Stimulated activated naive CD8-positive, alpha-beta T cell treated with anti-CD3 and anti-CD28 coated beads, Interleukin-15, Interleukin-2, amounts not matched to agents 100 ng/mL and 50 ng/mL, for 24 hours (primary cell): ENCODE results near the gene AHSA1.

Experiments
- H3K27ac Mint-ChIP-seq: one replicate; pipeline ENCODE4 v1.8.0; 2021; ENCODE audit warnings: mild to moderate bottlenecking, mixed read lengths
- H3K27me3 Mint-ChIP-seq: one replicate; pipeline ENCODE4 v1.8.0; 2021; ENCODE audit warnings: mixed read lengths
- H3K36me3 Mint-ChIP-seq: one replicate; pipeline ENCODE4 v1.8.0; 2021; ENCODE audit warnings: low read depth, mixed read lengths
- H3K4me1 Mint-ChIP-seq: one replicate; pipeline ENCODE4 v1.8.0; 2021; ENCODE audit warnings: low read depth, mixed read lengths
- H3K4me3 Mint-ChIP-seq: one replicate; pipeline ENCODE4 v1.8.0; 2021; ENCODE audit warnings: mild to moderate bottlenecking, mixed read lengths
- H3K9me3 Mint-ChIP-seq: one replicate; pipeline ENCODE4 v1.8.0; 2021; ENCODE audit warnings: mixed read lengths

Gene AHSA1

DNA sequence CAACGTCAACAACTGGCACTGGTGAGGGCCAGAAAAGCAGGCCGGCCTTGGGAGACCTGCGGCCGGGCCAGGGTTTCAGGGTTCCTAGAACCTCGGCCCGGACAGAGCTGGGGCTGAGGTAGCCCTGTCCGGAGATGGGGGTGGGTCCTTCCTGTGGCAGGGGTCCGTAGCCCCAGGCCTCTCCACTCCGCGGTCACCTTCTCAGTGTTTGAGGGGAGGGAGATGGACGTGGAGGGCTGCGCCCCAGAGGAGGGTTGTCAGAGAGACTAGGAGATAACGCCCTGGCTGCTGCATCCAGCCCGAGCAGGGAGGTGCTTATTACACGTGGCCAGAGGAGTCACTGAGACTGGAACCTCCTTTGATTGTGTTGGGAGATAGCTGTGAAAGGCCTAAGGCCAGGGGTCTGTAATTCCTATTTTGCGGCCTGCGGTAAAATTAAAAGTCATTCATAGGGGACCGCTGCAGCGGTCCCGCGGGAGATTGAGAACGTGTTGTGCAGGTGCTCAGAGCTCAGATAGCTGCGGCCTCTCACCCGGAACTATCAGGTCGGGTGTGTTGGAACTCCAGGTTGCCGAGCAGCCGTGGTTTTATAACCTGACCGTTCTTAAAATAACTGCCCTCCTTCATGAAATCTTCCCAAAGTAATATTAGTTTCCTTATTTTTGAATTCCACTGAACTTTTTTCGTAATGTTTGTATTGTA lies 507 bp downstream of the AHSA1 start:
- H3K27me3 Mint-ChIP-seq: no peaks in the 10 kb centered on the region
- peak overlapping the region; percentile 100 for H3K27ac Mint-ChIP-seq
- peaks cover 49% of the 10 kb centered on the region for H3K4me1 Mint-ChIP-seq
- H3K9me3 Mint-ChIP-seq: no peaks in the 10 kb centered on the region
- H3K36me3 Mint-ChIP-seq: peaks cover 44% of the 10 kb centered on the region
- H3K4me3 Mint-ChIP-seq: peak overlapping the region; percentile 99

DNA sequence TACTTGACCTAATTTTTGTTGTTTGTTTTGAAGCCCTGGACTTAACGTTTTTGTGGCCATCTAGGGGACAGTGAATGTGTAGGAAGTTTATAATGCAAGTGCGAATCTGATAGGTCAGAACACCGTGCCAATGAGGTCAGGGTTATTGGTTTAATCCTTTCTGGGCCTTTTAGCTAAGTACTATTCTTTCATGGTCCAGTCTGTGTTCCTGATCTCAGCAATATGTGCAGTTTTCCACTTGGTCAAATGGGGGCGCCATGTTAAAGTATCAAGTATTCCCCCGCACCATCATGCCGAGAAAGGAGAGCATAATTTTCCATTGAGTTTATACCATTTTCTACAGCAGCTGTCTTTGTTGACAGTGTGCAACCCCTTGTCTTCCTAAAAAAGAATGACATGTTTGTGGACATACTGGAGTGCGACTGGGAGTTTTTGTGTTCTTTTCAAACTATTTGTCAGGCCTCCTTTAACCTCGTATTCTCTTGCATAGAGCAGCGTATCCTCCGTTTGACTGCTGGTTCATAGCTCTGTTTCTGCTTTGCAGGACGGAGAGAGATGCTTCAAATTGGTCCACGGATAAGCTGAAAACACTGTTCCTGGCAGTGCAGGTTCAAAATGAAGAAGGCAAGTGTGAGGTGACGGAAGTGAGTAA lies 1.3 kb downstream of the AHSA1 start:
- Mint-ChIP-seq H3K4me1 (peaks cover 49% of the 10 kb centered on the region), H3K4me3 (peak overlapping the region; percentile 99), H3K36me3 (peaks cover 49% of the 10 kb centered on the region)

GRCh38 chr14:77467801-77468200 lies 9.9 kb downstream of the AHSA1 start:
- Mint-ChIP-seq H3K27me3 (no peaks in the 10 kb centered on the region), H3K36me3 (peaks cover 56% of the 10 kb centered on the region), H3K9me3 (no peaks in the 10 kb centered on the region), H3K4me3 (no peak overlapping the region), H3K27ac (no peak overlapping the region), H3K4me1 (no peaks in the 10 kb centered on the region)

More for the DNA sequence above, 1.3 kb downstream of the AHSA1 start:
- Mint-ChIP-seq H3K9me3 (no peaks in the 10 kb centered on the region), H3K27ac (peak overlapping the region; percentile 100), H3K27me3 (no peaks in the 10 kb centered on the region)

DNA sequence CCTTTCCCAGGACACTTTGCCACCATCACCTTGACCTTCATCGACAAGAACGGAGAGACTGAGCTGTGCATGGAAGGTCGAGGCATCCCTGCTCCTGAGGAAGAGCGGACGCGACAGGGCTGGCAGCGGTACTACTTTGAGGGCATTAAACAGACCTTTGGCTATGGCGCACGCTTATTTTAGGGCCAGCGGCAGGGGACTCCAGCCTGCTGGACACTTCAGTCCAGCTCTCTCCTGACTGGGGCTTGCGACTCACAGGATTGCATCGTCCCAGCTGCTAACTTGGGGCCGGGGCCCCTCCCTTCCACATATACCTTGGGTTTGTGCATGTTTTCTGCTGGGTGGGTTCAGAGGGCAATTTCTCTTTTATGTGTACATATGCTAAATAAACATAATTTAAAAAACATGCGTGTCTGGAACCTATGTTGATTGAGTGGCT lies 11.2 kb downstream of the AHSA1 start:
- Mint-ChIP-seq H3K36me3 (peaks cover 48% of the 10 kb centered on the region), H3K4me3 (no peak overlapping the region), H3K9me3 (no peaks in the 10 kb centered on the region), H3K4me1 (no peaks in the 10 kb centered on the region), H3K27me3 (no peaks in the 10 kb centered on the region), H3K27ac (no peak overlapping the region)

DNA sequence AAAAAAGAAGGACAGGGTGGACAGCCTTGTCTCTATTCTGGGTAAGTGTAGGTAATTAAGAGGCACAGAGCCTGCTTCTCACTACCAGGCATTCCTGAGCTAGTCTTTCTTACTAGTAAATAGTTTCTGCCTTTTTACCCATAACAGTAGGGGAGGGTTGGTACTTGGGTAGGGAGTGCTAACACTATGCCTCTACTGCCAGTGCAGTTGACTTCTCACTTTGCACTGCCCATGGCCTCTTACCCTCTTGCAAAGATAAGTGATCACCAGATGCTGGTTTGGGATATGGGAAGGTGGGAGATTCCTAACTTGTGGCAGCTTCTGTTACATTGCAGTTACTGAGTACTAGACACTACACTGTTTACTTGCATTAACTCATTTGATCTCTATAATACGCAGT lies 11.6 kb downstream of the AHSA1 start:
- H3K36me3 Mint-ChIP-seq: peaks cover 45% of the 10 kb centered on the region
- H3K27ac Mint-ChIP-seq: no peak overlapping the region
- no peaks in the 10 kb centered on the region for H3K27me3 Mint-ChIP-seq
- no peak overlapping the region for H3K4me3 Mint-ChIP-seq
- no peaks in the 10 kb centered on the region for H3K9me3 Mint-ChIP-seq
- H3K4me1 Mint-ChIP-seq: no peaks in the 10 kb centered on the region

DNA sequence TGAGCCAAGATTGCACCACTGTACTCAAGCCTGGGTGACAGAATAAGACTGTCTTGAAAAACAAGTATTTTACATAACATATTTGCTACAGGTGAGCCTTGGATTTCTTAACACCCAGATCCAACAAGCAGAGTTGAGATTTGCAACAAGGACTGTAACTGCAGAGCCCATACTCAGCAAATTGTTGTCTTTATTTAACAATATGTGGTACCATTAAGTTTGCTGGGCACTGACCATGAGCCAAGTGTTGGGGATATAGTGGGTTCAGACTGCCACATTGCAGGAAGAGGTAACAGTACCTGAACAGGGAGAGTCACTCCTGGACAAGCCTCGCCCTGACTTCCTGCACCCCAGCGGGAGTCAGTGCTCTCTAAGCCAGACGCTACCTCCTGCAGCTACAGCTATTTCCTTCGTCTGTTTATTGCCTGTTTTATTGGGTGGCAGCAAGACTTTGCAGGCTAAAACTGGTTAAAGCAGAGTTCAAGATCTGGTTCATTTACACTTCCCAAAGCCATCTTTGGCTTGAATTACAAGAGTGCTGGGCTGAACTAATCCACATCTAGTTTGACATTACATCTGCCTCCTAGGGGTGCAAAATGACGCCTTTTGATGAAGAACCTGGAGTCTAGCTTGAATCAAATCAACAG lies 12.5 kb downstream of the AHSA1 start:
- Mint-ChIP-seq H3K4me3 (no peak overlapping the region), H3K9me3 (no peaks in the 10 kb centered on the region), H3K27me3 (no peaks in the 10 kb centered on the region), H3K4me1 (no peaks in the 10 kb centered on the region), H3K36me3 (peaks cover 37% of the 10 kb centered on the region), H3K27ac (no peak overlapping the region)

DNA sequence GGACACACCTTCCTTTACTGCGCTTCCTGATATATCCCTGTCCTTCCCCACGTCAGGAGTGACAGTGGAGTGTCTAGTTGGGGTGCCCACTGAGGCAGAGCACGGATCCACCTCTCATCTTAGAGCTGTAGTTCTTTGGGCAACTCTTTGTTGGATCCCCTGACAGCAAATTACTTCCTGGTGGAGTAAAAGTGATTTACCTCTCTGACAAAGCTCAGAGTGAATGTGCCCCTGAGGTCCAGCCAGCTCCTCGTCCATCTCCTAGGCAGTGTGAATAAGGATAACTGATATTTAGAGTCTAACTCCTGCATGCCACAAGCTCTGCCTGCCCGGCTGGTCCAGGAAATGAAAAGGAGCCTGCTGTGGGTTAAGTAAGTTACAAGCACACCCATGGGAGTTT lies 16.0 kb downstream of the AHSA1 start:
- Mint-ChIP-seq H3K9me3 (no peaks in the 10 kb centered on the region), H3K36me3 (peaks cover 9% of the 10 kb centered on the region), H3K27me3 (no peaks in the 10 kb centered on the region), H3K27ac (no peak overlapping the region), H3K4me1 (no peaks in the 10 kb centered on the region), H3K4me3 (no peak overlapping the region)

- Mint-ChIP-seq H3K27me3 (no peaks in the 10 kb centered on the region), H3K4me1 (no peaks in the 10 kb centered on the region), H3K4me3 (no peak overlapping the region), H3K27ac (peak overlapping the region; percentile 34), H3K9me3 (no peaks in the 10 kb centered on the region), H3K36me3 (peaks cover 2% of the 10 kb centered on the region)
These were observed 16.7 kb downstream of the AHSA1 start for GRCh38 chr14:77474479-77475177.

GRCh38 chr14:77475432-77476115 lies 17.7 kb downstream of the AHSA1 start:
- H3K4me3 Mint-ChIP-seq: no peak overlapping the region
- H3K4me1 Mint-ChIP-seq: no peaks in the 10 kb centered on the region

GRCh38 chr14:77478029-77478428 lies 20.1 kb downstream of the AHSA1 start:
- Mint-ChIP-seq H3K4me1 (no peaks in the 10 kb centered on the region), H3K27me3 (no peaks in the 10 kb centered on the region), H3K27ac (no peak overlapping the region), H3K4me3 (no peak overlapping the region), H3K36me3 (no peaks in the 10 kb centered on the region), H3K9me3 (no peaks in the 10 kb centered on the region)

More at GRCh38 chr14:77475432-77476115, 17.7 kb downstream of the AHSA1 start:
- Mint-ChIP-seq H3K36me3 (no peaks in the 10 kb centered on the region), H3K27ac (no peak overlapping the region), H3K27me3 (no peaks in the 10 kb centered on the region), H3K9me3 (no peaks in the 10 kb centered on the region)

DNA sequence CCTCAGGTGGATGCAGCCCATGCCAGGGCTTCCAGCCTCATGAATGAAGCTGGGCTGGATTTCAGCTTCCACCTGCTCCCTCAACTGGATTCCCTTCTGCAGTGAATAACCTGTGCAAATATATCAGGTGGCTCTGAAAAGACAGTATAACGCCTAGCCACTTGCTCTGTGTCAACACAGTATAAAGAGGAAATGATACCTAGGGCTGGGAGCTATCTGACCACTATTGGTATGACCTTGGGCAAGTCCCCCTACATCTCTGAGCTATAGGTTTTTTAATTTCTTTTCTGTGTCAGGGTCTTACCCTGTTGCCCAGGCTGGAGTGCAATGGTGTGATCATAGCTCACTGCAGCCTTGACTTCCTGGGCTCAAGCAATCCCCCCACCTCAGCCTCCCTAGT lies 20.9 kb downstream of the AHSA1 start:
- H3K27me3 Mint-ChIP-seq: no peaks in the 10 kb centered on the region
- H3K4me3 Mint-ChIP-seq: no peak overlapping the region
- no peaks in the 10 kb centered on the region for H3K9me3 Mint-ChIP-seq
- H3K27ac Mint-ChIP-seq: no peak overlapping the region
- H3K4me1 Mint-ChIP-seq: no peaks in the 10 kb centered on the region
- no peaks in the 10 kb centered on the region for H3K36me3 Mint-ChIP-seq

- H3K4me3 Mint-ChIP-seq: no peak overlapping the region
These were observed 24.5 kb downstream of the AHSA1 start for GRCh38 chr14:77482422-77482821.

DNA sequence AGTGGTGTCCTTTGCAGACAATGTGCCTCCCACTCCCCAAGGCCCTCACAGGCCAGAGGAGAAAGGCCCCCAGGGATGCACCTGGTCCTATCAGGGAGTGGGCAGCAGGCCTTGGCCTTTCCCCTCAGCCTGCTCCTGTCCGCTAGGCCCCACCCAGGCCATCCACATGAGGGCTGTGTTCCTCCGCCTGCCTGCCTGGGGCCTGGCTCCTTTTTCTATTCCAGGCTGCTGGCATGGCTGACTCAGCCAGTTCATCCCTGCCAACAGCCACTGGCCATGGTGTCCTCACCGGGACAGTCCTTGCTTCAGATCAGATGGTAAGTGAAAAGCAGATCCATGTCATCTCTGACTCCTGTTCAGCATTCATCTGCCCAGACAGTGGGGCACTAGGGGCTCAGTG lies 27.4 kb downstream of the AHSA1 start:
- Mint-ChIP-seq H3K36me3 (no peaks in the 10 kb centered on the region), H3K27me3 (no peaks in the 10 kb centered on the region), H3K9me3 (no peaks in the 10 kb centered on the region), H3K4me3 (no peak overlapping the region), H3K27ac (no peak overlapping the region), H3K4me1 (no peaks in the 10 kb centered on the region)

More at GRCh38 chr14:77482422-77482821, 24.5 kb downstream of the AHSA1 start:
- no peaks in the 10 kb centered on the region for H3K4me1 Mint-ChIP-seq
- H3K27me3 Mint-ChIP-seq: no peaks in the 10 kb centered on the region
- H3K36me3 Mint-ChIP-seq: no peaks in the 10 kb centered on the region
- no peaks in the 10 kb centered on the region for H3K9me3 Mint-ChIP-seq
- no peak overlapping the region for H3K27ac Mint-ChIP-seq

DNA sequence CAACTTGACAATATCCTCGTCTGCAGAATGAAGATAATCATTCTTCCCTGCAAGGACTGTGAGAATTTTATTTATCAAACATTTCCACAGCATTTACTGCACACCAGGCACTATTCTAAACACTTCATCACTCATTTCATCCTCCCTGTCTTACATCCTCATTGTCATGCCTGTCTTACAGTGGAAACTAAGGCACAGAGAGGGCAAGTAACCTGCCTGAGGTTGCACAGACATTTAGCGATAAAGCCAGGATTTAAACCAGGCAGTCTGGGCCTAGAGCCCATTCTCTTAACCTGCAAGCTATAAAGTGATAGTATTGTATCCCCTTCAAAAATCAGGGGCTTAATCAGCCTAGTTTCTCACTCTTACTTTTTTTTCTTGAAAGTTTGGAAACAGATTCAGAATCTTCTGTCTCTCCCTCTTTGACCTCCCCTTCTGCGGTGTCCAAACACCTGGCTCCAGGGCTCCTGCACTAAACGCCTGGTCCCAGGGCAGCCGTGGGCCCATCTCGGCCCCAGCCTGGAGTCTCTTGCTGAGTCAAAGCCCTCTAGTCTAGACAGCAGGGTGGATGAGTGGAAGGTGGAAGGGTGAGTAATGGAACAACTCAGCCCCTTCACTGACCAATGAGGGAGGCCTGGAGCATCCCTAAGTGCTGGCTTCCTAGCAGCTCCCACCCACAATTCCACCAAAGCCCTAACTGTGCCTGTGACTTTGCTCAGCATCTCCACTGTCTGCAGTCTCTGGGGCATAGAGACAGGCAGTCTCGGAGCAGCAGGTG lies 28.2 kb downstream of the AHSA1 start:
- H3K36me3 Mint-ChIP-seq: no peaks in the 10 kb centered on the region
- no peaks in the 10 kb centered on the region for H3K9me3 Mint-ChIP-seq
- no peaks in the 10 kb centered on the region for H3K4me1 Mint-ChIP-seq
- no peak overlapping the region for H3K27ac Mint-ChIP-seq
- no peaks in the 10 kb centered on the region for H3K27me3 Mint-ChIP-seq
- no peak overlapping the region for H3K4me3 Mint-ChIP-seq
